IPS-18a (cell line): ENCODE data around the gene AHCYL2.

ENCODE experiments used
- H3K27ac ChIP-seq: one replicate; pipeline ENCODE4 v1.5.1; 2013; ENCODE audit warnings: low read length
- H3K27me3 ChIP-seq: one replicate; pipeline ENCODE4 v1.6.1; 2013; ENCODE audit warnings: mild to moderate bottlenecking, low read length; ENCODE audit not compliant: control insufficient read depth, insufficient read depth
- H3K36me3 ChIP-seq: one replicate; pipeline ENCODE4 v1.6.1; 2013; ENCODE audit warnings: low read depth, low read length; ENCODE audit not compliant: control insufficient read depth
- H3K4me1 ChIP-seq: one replicate; pipeline ENCODE4 v1.6.1; 2013; ENCODE audit warnings: low read depth, low read length; ENCODE audit not compliant: control insufficient read depth
- H3K4me3 ChIP-seq: one replicate; pipeline ENCODE4 v1.5.1; 2013; ENCODE audit warnings: low read length
- H3K9ac ChIP-seq: one replicate; pipeline ENCODE4 v1.6.1; 2013; ENCODE audit warnings: mild to moderate bottlenecking, low read length, moderate library complexity
- H3K9me3 ChIP-seq: one replicate; pipeline ENCODE4 v1.6.1; 2013; ENCODE audit warnings: low read depth, low read length; ENCODE audit not compliant: control insufficient read depth

The AHCYL2 gene

GRCh38 chr7:129376778-129377700 is 152.2 kb downstream of the AHCYL2 start:
- Histone ChIP-seq H3K9me3 (no peaks in the 10 kb centered on the region), H3K4me3 (no peak overlapping the region), H3K27ac (no peak overlapping the region)

GRCh38 chr7:129381710-129382484 is 157.1 kb downstream of the AHCYL2 start:
- no peaks in the 10 kb centered on the region for H3K9me3 ChIP-seq
- no peaks in the 10 kb centered on the region for H3K36me3 ChIP-seq
- H3K27ac ChIP-seq = no peak overlapping the region
- H3K4me1 ChIP-seq = peaks cover 15% of the 10 kb centered on the region
- H3K9ac ChIP-seq = no peak overlapping the region
- H3K4me3 ChIP-seq = no peak overlapping the region
- no peaks in the 10 kb centered on the region for H3K27me3 ChIP-seq

More at GRCh38 chr7:129376778-129377700, 152.2 kb downstream of the AHCYL2 start:
- H3K9ac ChIP-seq = no peak overlapping the region
- no peaks in the 10 kb centered on the region for H3K36me3 ChIP-seq
- H3K27me3 ChIP-seq = no peaks in the 10 kb centered on the region
- H3K4me1 ChIP-seq = peaks cover 25% of the 10 kb centered on the region

- Histone ChIP-seq H3K4me3 (no peak overlapping the region), H3K36me3 (no peaks in the 10 kb centered on the region), H3K4me1 (peaks cover 15% of the 10 kb centered on the region), H3K27ac (no peak overlapping the region), H3K9ac (no peak overlapping the region), H3K27me3 (no peaks in the 10 kb centered on the region), H3K9me3 (no peaks in the 10 kb centered on the region)
Observed at GRCh38 chr7:129383542-129384132, 158.8 kb downstream of the AHCYL2 start.

GRCh38 chr7:129385116-129385515 is 160.3 kb downstream of the AHCYL2 start:
- Histone ChIP-seq H3K9me3 (no peaks in the 10 kb centered on the region), H3K27me3 (no peaks in the 10 kb centered on the region), H3K4me3 (no peak overlapping the region), H3K36me3 (peaks cover 2% of the 10 kb centered on the region), H3K9ac (no peak overlapping the region), H3K4me1 (peaks cover 15% of the 10 kb centered on the region), H3K27ac (no peak overlapping the region)

GRCh38 chr7:129385598-129385997 is 160.8 kb downstream of the AHCYL2 start:
- Histone ChIP-seq H3K9ac (no peak overlapping the region), H3K4me3 (no peak overlapping the region), H3K9me3 (no peaks in the 10 kb centered on the region), H3K27ac (no peak overlapping the region), H3K4me1 (peaks cover 15% of the 10 kb centered on the region), H3K36me3 (peaks cover 2% of the 10 kb centered on the region), H3K27me3 (no peaks in the 10 kb centered on the region)

- H3K27me3 ChIP-seq = no peaks in the 10 kb centered on the region
- no peak overlapping the region for H3K27ac ChIP-seq
- H3K9me3 ChIP-seq = no peaks in the 10 kb centered on the region
- peaks cover 15% of the 10 kb centered on the region for H3K4me1 ChIP-seq
- H3K4me3 ChIP-seq = no peak overlapping the region
- no peak overlapping the region for H3K9ac ChIP-seq
- peaks cover 2% of the 10 kb centered on the region for H3K36me3 ChIP-seq
Observed at GRCh38 chr7:129386506-129386905, 161.7 kb downstream of the AHCYL2 start.

GRCh38 chr7:129387537-129387936 is 162.7 kb downstream of the AHCYL2 start:
- Histone ChIP-seq H3K27me3 (no peaks in the 10 kb centered on the region), H3K9me3 (no peaks in the 10 kb centered on the region), H3K36me3 (peaks cover 2% of the 10 kb centered on the region), H3K9ac (no peak overlapping the region), H3K4me3 (no peak overlapping the region), H3K4me1 (peaks cover 15% of the 10 kb centered on the region), H3K27ac (no peak overlapping the region)

- H3K36me3 ChIP-seq = peaks cover 2% of the 10 kb centered on the region
- H3K9me3 ChIP-seq = no peaks in the 10 kb centered on the region
- H3K4me1 ChIP-seq = peaks cover 15% of the 10 kb centered on the region
- no peaks in the 10 kb centered on the region for H3K27me3 ChIP-seq
- no peak overlapping the region for H3K9ac ChIP-seq
- no peak overlapping the region for H3K4me3 ChIP-seq
- no peak overlapping the region for H3K27ac ChIP-seq
Observed at GRCh38 chr7:129388333-129389098, 163.7 kb downstream of the AHCYL2 start.

GRCh38 chr7:129389829-129390228 is 165.0 kb downstream of the AHCYL2 start:
- peaks cover 9% of the 10 kb centered on the region for H3K4me1 ChIP-seq
- no peak overlapping the region for H3K9ac ChIP-seq
- H3K4me3 ChIP-seq = no peak overlapping the region
- H3K36me3 ChIP-seq = peaks cover 2% of the 10 kb centered on the region
- H3K9me3 ChIP-seq = no peaks in the 10 kb centered on the region
- H3K27me3 ChIP-seq = no peaks in the 10 kb centered on the region
- H3K27ac ChIP-seq = no peak overlapping the region

GRCh38 chr7:129390314-129390713 is 165.5 kb downstream of the AHCYL2 start:
- Histone ChIP-seq H3K4me3 (no peak overlapping the region), H3K9me3 (no peaks in the 10 kb centered on the region)

More at GRCh38 chr7:129390314-129390713, 165.5 kb downstream of the AHCYL2 start:
- Histone ChIP-seq H3K27me3 (no peaks in the 10 kb centered on the region), H3K36me3 (peaks cover 2% of the 10 kb centered on the region), H3K27ac (no peak overlapping the region), H3K4me1 (peaks cover 8% of the 10 kb centered on the region), H3K9ac (no peak overlapping the region)
